HG02884 (cell line): ENCODE measurements around the gene ZNF560.

Source experiments
- ATAC-seq: cut with Tn5 transposase; IDR thresholded peaks from one replicate; pipeline ENCODE4 v1.9.1; 2021; ENCODE audit warnings: mild to moderate bottlenecking, moderate library complexity; ENCODE audit not compliant: unreplicated experiment

The ZNF560 gene

DNA sequence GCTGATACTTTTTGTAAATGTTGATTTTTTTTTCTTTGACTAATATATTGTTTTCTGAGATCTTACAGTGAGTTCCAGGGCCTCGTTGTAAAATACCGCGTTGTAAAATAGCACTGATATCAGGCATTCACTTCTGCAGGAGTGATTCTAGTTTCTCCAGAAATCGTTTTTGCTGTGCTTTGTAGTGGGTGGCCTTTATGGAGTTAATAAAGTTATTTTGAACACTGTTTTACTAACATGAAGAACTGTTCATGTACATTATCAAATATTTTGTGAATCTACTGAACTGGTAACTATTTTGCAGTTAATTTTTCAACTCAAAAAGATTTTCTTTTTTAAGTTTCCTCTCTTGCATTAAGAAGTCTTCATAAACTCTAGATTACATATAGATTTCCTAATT, 62.1 kb downstream of the ZNF560 start:
- no peak for ATAC-seq

GRCh38 chr19:9435279-9436268, 62.8 kb downstream of the ZNF560 start, which contains the start of gene ZNF266:
TSS of gene ZNF266 (minus strand) at chr19:9435573. CDS start at chr19:9420089, 15,484 bp downstream.
- peak; percentile 84 for ATAC-seq

GRCh38 chr19:9431475-9431874, 66.9 kb downstream of the ZNF560 start:
- no peak for ATAC-seq

- no peak for ATAC-seq
Measured at GRCh38 chr19:9430444-9430843, 68.0 kb downstream of the ZNF560 start.

DNA sequence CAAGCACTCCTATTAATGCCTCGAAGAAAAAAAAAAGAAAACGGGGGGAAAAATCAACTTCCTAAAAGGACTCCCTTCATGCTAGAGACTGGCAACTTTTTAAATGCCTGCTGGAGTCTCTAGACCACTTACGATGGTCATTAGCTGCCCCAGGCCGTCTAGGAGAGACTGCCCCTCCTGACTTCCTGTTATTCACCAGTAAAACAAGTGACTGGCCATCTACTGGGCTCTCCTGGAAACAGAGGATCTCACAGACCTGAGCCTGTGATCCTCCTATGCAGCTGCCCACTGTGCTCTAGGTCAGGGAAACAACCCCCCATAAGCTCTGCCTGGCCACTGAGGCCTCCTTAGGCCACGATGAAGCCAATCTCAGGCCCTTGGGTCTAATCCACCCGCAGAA, 70.5 kb downstream of the ZNF560 start:
- no peak for ATAC-seq
